Uterus (tissue), 2 donors: ENCODE results near the gene C20orf204.

Experiments
- POLR2A ChIP-seq, 2 donors: fragments of 450-650 bp; IDR thresholded peaks; one replicate each; pipeline ENCODE4 v1.6.1; 2016; ENCODE audit warnings: antibody characterized with exemption in 2 of 2, mild to moderate bottlenecking in 1 of 2, moderate library complexity in 1 of 2
- TF ChIP-seq, protein P1 (sequence below), 4 experiments: fragments of 200-600 bp in 2 of 4; fragments of 450-650 bp in 2 of 4; sonication (generic) in 2 of 4; IDR thresholded peaks; one replicate each; pipeline ENCODE4 v1.5.1; 2016 to 2019; ENCODE audit warnings: antibody characterized with exemption in 4 of 4, mild to moderate bottlenecking in 2 of 4, moderate library complexity in 1 of 4

DNA sequence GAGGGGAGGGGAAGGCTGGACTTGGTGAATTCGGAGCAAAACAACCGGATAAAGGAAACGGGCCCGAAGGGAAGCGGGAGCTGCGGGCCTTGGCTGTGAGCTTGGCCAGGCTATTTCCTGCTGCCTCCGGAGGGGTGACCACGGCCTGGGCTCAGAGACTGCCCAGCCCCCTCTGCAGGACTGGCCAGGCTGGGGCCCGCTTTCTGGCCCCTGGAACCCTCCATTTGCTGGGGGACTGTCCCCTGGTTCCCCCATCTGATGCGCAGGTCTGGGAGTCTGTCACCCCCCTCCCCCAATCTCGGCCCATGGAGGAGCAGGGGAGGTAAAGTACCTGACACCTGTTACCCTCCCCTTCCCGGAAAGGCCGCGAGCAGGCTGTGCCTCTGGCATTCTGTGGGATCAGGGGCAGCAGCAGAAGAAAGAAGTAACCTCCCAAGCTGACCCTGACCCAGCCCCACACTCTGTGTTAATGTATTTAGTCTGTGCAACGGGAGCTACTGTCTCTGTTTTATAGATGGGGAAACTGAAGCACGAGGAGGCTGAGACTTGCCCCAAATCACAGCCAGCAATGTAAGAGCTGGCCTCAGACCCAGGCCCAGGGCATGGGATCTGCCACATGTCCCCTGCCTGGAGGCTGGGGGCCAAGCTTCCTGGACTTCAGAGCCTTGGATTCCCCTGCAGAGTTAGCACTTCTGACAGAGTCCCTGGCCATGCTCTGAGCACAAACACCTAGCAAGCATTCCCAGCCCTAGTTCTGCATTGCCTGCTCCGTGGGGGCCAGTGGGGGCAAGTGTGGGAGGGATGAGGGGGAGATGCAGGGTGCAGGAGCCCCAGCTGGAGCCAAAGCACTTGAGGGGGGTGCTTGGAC is 3.5 kb downstream of the C20orf204 start:
- TF ChIP-seq, protein P1, sequence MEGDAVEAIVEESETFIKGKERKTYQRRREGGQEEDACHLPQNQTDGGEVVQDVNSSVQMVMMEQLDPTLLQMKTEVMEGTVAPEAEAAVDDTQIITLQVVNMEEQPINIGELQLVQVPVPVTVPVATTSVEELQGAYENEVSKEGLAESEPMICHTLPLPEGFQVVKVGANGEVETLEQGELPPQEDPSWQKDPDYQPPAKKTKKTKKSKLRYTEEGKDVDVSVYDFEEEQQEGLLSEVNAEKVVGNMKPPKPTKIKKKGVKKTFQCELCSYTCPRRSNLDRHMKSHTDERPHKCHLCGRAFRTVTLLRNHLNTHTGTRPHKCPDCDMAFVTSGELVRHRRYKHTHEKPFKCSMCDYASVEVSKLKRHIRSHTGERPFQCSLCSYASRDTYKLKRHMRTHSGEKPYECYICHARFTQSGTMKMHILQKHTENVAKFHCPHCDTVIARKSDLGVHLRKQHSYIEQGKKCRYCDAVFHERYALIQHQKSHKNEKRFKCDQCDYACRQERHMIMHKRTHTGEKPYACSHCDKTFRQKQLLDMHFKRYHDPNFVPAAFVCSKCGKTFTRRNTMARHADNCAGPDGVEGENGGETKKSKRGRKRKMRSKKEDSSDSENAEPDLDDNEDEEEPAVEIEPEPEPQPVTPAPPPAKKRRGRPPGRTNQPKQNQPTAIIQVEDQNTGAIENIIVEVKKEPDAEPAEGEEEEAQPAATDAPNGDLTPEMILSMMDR (IDR thresholded peaks at IDR 0.05) = no peak
- TF ChIP-seq POLR2A (IDR thresholded peaks at IDR 0.05) = no peak
